AG09319 (cell line): ENCODE results near the gene HMG20B.
A peak's percentile ranks its signal among the peaks of the same experiment; 100 is the strongest.
"Not testable (repeated sequence)": the region's sequence is repeated elsewhere in the genome, so short reads cannot be mapped to it uniquely, and the experiment has no call there.

Source experiments
- DNase-seq: peaks from one replicate; pipeline ENCODE4 v3.0.0-alpha.2; 2010; ENCODE audit warnings: low read depth; ENCODE audit errors: extremely low read depth
- CTCF ChIP-seq: IDR thresholded peaks from 2 replicates; pipeline ENCODE4 v1.5.1; 2011; ENCODE audit warnings: low read depth, mild to moderate bottlenecking, inconsistent platforms, low read length, moderate library complexity

Gene HMG20B

DNA sequence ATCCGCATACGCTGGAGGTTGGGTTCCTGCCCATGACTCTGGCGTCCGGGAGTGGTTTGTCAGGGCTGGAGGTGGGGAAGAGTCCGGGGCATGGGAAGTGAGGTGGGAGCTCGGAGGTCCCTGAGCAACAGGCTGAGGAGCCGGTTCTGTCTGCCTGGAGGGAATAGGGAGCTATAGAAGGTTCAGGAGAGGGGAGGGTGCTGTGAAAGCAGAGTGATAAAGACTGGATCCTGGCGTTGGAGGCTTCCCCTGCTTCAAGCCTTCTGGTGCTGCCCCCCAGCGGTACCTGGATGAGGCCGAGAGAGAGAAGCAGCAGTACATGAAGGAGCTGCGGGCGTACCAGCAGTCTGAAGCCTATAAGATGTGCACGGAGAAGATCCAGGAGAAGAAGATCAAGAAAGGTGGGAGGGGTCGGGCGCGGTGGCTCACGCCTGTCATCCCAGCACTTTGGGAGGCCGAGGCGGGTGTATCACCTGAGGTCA lies 2.6 kb downstream of the HMG20B start:
- no peak for DNase-seq
- no peak; the same call in none of the 2 replicates for TF ChIP-seq CTCF

DNA sequence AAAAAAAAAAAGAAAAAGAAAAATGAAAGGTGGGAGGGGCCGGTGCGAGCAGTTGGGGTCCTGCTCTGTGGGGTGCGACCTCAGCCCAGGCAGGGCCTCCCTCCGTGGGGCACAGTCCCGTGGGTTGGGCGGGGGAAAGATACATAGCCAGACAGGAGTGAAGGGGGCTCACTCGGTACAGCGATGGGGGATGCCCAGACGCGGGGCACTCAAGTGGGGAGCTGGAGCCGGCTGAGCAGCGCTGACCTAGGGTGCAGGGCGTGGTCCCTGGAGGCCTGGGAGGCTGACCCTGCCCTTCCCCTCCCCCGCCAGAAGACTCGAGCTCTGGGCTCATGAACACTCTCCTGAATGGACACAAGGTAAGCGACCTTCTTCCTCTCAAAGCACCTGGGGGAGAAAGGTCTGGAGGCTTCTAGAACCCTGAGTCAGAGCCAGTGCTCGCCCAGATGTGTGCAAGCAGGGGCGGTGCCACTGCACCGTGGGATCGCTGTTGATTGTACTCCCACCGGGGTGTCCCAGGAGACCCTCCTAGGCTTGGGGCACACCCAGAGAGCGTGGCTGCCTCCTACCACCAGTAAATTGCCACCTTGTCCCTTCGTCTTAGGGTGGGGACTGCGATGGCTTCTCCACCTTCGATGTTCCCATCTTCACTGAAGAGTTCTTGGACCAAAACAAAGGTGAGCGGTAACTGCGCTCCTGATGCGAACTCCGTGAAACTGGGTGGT lies 3.4 kb downstream of the HMG20B start:
- DNase-seq: no peak
- no peak for TF ChIP-seq CTCF

GRCh38 chr19:3576696-3577443 lies 4.1 kb downstream of the HMG20B start:
- DNase-seq: no peak
- no peak for TF ChIP-seq CTCF

GRCh38 chr19:3577723-3578344 lies 5.1 kb downstream of the HMG20B start:
- DNase-seq: no peak
- TF ChIP-seq CTCF: no peak

GRCh38 chr19:3578390-3578789 lies 5.6 kb downstream of the HMG20B start:
- no peak for TF ChIP-seq CTCF
- DNase-seq: no peak

DNA sequence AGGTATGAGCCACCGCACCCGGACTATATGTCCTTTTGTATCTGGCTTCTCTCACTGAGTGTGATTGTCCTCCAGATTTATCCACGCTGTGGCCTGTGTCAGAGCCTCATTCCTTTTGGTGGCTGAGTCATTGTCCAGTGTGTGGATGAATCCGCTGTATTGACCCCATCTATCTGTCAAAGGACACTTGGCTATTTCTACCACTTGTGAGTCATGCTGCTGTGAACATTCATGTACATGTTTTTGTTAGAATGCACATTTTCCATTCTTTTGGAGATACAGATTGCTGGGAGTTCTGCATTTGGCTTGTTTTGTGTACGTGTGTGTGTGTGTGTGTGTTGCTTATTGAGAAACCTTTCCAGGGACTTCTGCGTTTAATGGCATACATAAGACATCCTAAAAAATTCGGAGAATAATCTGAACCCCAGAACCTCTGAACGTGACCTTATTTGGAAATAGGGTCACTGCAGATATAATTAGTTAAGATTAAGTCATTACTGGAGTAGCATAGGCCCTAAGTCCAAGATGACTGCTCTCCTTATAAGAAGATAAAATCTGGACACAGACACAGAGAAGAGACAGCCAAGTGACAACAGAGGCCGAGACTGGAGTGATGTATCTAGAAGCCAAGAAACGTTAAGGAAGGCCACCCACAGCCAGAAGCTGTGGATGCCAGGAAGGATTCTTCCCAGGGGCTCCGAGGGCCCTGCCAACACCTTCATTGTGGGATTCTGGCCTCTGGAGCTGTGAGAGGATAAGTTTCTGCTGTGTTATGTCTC lies 7.6 kb downstream of the HMG20B start:
- peak; percentile 43 for DNase-seq
- TF ChIP-seq CTCF: no peak

GRCh38 chr19:3581792-3582191 lies 9.0 kb downstream of the HMG20B start:
- not testable (repeated sequence) for DNase-seq

DNA sequence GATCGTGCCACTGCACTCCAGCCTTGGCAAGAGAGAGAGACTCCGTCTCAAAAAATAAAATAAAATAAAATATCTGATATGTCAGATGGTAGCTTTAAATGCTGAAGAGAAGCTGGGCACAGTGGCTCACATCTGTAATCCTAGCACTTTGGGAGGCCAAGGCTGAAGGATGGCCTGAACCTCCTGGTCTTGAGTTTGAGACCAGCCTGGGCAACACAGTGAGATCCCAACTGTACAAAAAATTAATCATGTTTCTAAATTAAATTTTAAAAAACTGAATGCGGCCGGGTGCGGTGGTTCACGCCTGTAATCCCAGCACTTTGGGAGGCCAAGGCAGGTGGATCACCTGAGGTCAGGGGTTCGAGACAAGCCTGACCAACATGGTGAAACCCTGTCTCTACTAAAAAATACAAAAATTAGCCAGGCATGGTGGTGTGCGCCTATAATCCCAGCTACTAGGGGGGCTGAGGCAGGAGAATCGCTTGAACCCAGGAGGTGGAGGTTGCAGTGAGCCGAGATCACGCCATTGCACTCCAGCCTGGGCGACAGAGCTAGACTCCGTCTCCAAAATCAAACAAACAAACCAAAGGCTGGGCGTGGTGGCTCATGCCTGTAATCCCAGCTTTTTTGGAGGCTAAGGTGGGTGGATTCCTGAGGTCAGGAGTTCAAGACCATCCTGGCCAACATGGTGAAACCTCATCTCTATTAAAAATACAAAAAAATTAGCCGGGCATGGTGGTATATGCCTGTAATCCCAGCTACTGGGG lies 11.5 kb downstream of the HMG20B start:
- DNase-seq: not testable (repeated sequence)
